Measurements from ENCODE around the gene LRCH1. TPM values are rescaled to one million over a fixed set of nuclear protein-coding genes. Genes with fewer than 3 reads are reported as not detected.

Gene LRCH1
- total and polyA plus RNA-seq, 2 of the 13 experiments (the other 11 are each of a cell fraction or from before 2014, with no cell fraction given): 4.1 to 12.6 TPM

DNA sequence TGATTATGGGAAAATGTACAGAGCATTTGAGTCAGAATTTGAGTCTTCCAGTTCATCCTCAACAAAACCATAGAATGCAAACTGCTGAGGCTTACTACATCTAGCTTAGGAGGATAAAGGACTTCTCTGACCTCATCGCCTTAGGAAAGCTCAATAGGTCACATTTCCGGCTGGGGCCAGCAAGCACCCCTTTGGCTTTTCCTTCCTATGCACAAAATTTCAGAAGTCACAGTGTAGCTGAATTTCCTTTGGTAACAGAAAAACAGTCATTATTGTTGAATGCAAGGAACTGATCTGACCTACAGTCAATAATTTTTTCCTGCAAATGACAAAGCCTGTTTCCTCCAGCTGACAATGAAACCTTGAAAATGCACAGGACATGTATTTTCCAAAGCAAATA, 32.8 kb upstream of the LRCH1 start (continued):
- TF ChIP-seq CCAR2 (optimal IDR thresholded peaks at IDR 0.05; ENCODE audit: low read depth, low read length): no peak
- TF ChIP-seq, protein P1, sequence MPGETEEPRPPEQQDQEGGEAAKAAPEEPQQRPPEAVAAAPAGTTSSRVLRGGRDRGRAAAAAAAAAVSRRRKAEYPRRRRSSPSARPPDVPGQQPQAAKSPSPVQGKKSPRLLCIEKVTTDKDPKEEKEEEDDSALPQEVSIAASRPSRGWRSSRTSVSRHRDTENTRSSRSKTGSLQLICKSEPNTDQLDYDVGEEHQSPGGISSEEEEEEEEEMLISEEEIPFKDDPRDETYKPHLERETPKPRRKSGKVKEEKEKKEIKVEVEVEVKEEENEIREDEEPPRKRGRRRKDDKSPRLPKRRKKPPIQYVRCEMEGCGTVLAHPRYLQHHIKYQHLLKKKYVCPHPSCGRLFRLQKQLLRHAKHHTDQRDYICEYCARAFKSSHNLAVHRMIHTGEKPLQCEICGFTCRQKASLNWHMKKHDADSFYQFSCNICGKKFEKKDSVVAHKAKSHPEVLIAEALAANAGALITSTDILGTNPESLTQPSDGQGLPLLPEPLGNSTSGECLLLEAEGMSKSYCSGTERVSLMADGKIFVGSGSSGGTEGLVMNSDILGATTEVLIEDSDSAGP (CRISPR knock-in tag; IDR thresholded peaks at IDR 0.05; ENCODE audit: borderline replicate concordance): no peak
- TF ChIP-seq, protein P2, sequence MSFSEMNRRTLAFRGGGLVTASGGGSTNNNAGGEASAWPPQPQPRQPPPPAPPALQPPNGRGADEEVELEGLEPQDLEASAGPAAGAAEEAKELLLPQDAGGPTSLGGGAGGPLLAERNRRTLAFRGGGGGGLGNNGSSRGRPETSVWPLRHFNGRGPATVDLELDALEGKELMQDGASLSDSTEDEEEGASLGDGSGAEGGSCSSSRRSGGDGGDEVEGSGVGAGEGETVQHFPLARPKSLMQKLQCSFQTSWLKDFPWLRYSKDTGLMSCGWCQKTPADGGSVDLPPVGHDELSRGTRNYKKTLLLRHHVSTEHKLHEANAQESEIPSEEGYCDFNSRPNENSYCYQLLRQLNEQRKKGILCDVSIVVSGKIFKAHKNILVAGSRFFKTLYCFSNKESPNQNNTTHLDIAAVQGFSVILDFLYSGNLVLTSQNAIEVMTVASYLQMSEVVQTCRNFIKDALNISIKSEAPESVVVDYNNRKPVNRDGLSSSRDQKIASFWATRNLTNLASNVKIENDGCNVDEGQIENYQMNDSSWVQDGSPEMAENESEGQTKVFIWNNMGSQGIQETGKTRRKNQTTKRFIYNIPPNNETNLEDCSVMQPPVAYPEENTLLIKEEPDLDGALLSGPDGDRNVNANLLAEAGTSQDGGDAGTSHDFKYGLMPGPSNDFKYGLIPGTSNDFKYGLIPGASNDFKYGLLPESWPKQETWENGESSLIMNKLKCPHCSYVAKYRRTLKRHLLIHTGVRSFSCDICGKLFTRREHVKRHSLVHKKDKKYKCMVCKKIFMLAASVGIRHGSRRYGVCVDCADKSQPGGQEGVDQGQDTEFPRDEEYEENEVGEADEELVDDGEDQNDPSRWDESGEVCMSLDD (CRISPR knock-in tag; IDR thresholded peaks at IDR 0.05; ENCODE audit: borderline replicate concordance): no peak

DNA sequence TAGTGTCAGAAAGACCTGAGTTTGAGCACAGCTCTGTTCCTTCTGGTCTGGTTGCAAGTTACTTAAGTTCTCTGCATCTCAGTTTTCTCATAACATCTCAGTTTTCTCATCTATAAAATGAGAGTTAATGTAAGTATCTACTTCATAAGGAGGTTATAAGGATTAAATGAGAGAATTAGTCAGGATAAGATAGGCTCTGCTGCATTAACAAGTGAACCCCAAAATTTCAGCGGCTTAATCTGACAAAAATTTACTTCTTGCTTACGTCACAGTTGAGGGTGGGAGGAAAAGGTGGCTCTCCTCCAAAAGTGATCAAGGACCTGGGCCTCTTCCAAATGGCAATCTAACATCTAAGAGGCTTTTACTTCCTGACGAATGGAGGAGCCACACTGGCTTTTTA, 31.5 kb upstream of the LRCH1 start:
- no peak for TF ChIP-seq MTF2 (CRISPR knock-in tag; IDR thresholded peaks at IDR 0.05; ENCODE audit: borderline replicate concordance)
- peak; percentile 97 for TF ChIP-seq ZNF12 (CRISPR knock-in tag; IDR thresholded peaks at IDR 0.05)
- no peaks in the 10 kb centered on the region for H3K36me3 ChIP-seq (replicated peaks in 1 of 2; ENCODE audit: control insufficient read depth in 1 of 2, insufficient read depth in 2 of 2, low read length in 2 of 2)
- H3K9ac ChIP-seq (ENCODE audit: insufficient read depth, low read depth, low read length): no peak overlapping the region
- no peak overlapping the region for H3K27ac ChIP-seq (ENCODE audit: extremely low read length, insufficient read depth, low read length)
- H2AFZ ChIP-seq (ENCODE audit: low read length): no peak overlapping the region
- DNase-seq (ENCODE audit: low spot score) (no peak), FAIRE-seq (no peak), ATAC-seq (no peak)
- BruUV-seq (replicated peaks): no TSS peak
- intact Hi-C loops (cut with micrococcal nuclease; ENCODE audit: unreplicated experiment) (no loop called here), in situ Hi-C loops (cut with HindIII; ENCODE audit: extremely low pct_ligation_motif_present, low pct_unique_long_range_greater_than_20kb) (no loop called here)
- no peaks in the 10 kb centered on the region for H3K79me2 ChIP-seq (ENCODE audit: insufficient read depth, low read length)
- ChIA-PET POLR2A (no interaction called here), CTCF (ENCODE audit: low intra/inter-chr PET ratio, low total read pairs) (no interaction called here)
- peaks cover 8% of the 10 kb centered on the region for H3K9me3 ChIP-seq (ENCODE audit: low read length)
- no peak overlapping the region for H3K4me3 ChIP-seq (replicated peaks in 1 of 3; ENCODE audit: insufficient read depth in 1 of 3, low read depth in 2 of 3, low read length in 3 of 3)
- WGBS (ENCODE audit: low lambda C conversion rate): 26% methylated on average over 3 of the region's 3 CpGs
- no peaks in the 10 kb centered on the region; a peak in 2 of 5 replicates for H3K27me3 ChIP-seq (ENCODE audit: control insufficient read depth in 1 of 2, insufficient read depth in 2 of 2, low read length in 2 of 2)
- H3K4me1 ChIP-seq (ENCODE audit: insufficient read depth, low read length): no peaks in the 10 kb centered on the region
- no peaks in the 10 kb centered on the region for H4K20me1 ChIP-seq (ENCODE audit: insufficient read depth, low read length)
- no peak overlapping the region for H3K4me2 ChIP-seq (ENCODE audit: low read depth, low read length)

Measured in HepG2 (cell line).